Ovary (tissue), 9 donors: Measurements from ENCODE around the gene MIOX. TPM values are rescaled to one million over a fixed set of nuclear protein-coding genes. Genes with fewer than 3 reads are reported as not detected.

Experiments
- DNase-seq, 5 donors: peaks; one replicate each; pipeline ENCODE4 v3.0.0-alpha.2; 2019 to 2020
- H3K27ac ChIP-seq, 2 donors: fragments of 200-600 bp; one replicate each; pipeline versions ENCODE4 v1.5.1 to v1.8.0; 2019 to 2022
- H3K27me3 ChIP-seq: fragments of 200-600 bp; one replicate; pipeline ENCODE4 v1.8.0; 2022
- H3K36me3 ChIP-seq: fragments of 200-600 bp; sonication (generic); one replicate; pipeline ENCODE4 v1.5.1; 2019
- H3K4me1 ChIP-seq: one replicate; pipeline ENCODE4 v1.8.1; 2013; ENCODE audit warnings: mild to moderate bottlenecking, moderate library complexity; ENCODE audit not compliant: insufficient read depth
- H3K4me3 ChIP-seq: fragments of 200-600 bp; sonication (generic); one replicate; pipeline ENCODE4 v1.5.1; 2017
- H3K9me3 ChIP-seq, 2 donors: fragments of 200-600 bp in 1 of 2; sonication (generic) in 1 of 2; one replicate each; pipeline versions ENCODE4 v1.5.1 to v1.8.1; 2013 to 2019; ENCODE audit warnings: mild to moderate bottlenecking in 1 of 2, moderate library complexity in 1 of 2
- CTCF ChIP-seq, 3 donors: fragments of 450-650 bp in 2 of 3; fragments of 200-600 bp in 1 of 3; IDR thresholded peaks; one replicate each; pipeline versions ENCODE4 v1.5.1 to v1.8.0; 2016 to 2022; ENCODE audit warnings: antibody characterized with exemption in 3 of 3, mild to moderate bottlenecking in 1 of 3
- EP300 ChIP-seq: sonication (generic); formaldehyde crosslinking; IDR thresholded peaks from one replicate; pipeline ENCODE4 v1.6.1; 2017; ENCODE audit warnings: antibody characterized with exemption
- POLR2A ChIP-seq: fragments of 450-650 bp; IDR thresholded peaks from one replicate; pipeline ENCODE4 v1.6.1; 2017; ENCODE audit warnings: antibody characterized with exemption, mild to moderate bottlenecking, moderate library complexity
- WGBS, 3 donors: extraction: QIAGEN DNeasy Blood & Tissue Kit in 1 of 3; methylation state at CpG; one replicate each; pipeline versions ENCODE4 v1.1.5 to v1.1.7; 2013 to 2017; 5-methylcytosine and 5-hydroxymethylcytosine counted together
- intact Hi-C, 4 donors: fragments of 100-400 bp; cut with DNase I; formaldehyde crosslinking; loops; one replicate each; pipeline versions ENCODE4 v1.11.0 to v1.15.1; 2022 to 2023
- polyA plus RNA-seq, 2 donors: library from polyadenylated mRNA; stranded (reverse); fragments of 200-250 nt in 1 of 2; fragments of 350-450 nt in 1 of 2; fragmentation: Illumina TruSeq in 1 of 2; extraction: RNeasy Lipid Tissue Mini Kit (QIAGEN cat#74804) in 1 of 2; gene quantifications; one replicate each; pipeline ENCODE4 v1.2.3, GENCODE V29; 2013 to 2014
- total RNA-seq, 7 donors: library from RNA; depleted of rRNA in 2 of 7; stranded (reverse); fragments of >200 nt in 2 of 7; fragmentation: NEBNext Ultra II Directional in 3 of 7; extraction: Animal tissue kit (Norgen Biotek cat#: 25700) in 3 of 7; gene quantifications; one replicate each; pipeline versions ENCODE4 v1.1.0 to v1.2.4, GENCODE V29; 2016 to 2023
- donor health status: DM: no; HTN: no; CAD: no; lungs with moderate emphysema.
- donor health status: DM: no; HTN: no; CAD: no.
- donor health status: Bipolar disorder and iron deficiency.
- donor health status: DM: yes; HTN: yes; CAD: no.
- donor health status: DM: no; HTN: no; CAD: no.
- donor health status: DM: yes; HTN: yes; CAD: no.

Gene MIOX
- total and polyA plus RNA-seq, 9 donors: 0.20 TPM; not detected in 8

- H3K27ac ChIP-seq: no peak overlapping the region
- 75 to 81% (median 78%) methylated on average over 17 of the region's 17 CpGs for WGBS, 3 donors
- H3K4me1 ChIP-seq: peaks cover 9% of the 10 kb centered on the region
- no peak overlapping the region for H3K4me3 ChIP-seq
- H3K27me3 ChIP-seq: no peaks in the 10 kb centered on the region
- DNase-seq: no peak
- no peaks in the 10 kb centered on the region for H3K36me3 ChIP-seq
- no peaks in the 10 kb centered on the region for H3K9me3 ChIP-seq
- intact Hi-C loops: no loop called here
- TF ChIP-seq POLR2A: no peak
- no peak for TF ChIP-seq CTCF (IDR thresholded peaks at IDR 0.05)
- TF ChIP-seq EP300: no peak
These were observed 40.6 kb upstream of the MIOX start for GRCh38 chr22:50445880-50446707.

GRCh38 chr22:50446708-50447575 lies 39.7 kb upstream of the MIOX start:
- intact Hi-C loops: no loop called here

GRCh38 chr22:50447576-50448551 lies 38.8 kb upstream of the MIOX start:
- H3K27me3 ChIP-seq: no peaks in the 10 kb centered on the region
- H3K4me1 ChIP-seq: peaks cover 9% of the 10 kb centered on the region
- H3K4me3 ChIP-seq: no peak overlapping the region
- H3K36me3 ChIP-seq: no peaks in the 10 kb centered on the region
- DNase-seq: no peak
- intact Hi-C loops: no loop called here
- H3K27ac ChIP-seq: no peak overlapping the region
- TF ChIP-seq CTCF (IDR thresholded peaks at IDR 0.05) (no peak), EP300 (no peak), POLR2A (no peak)
- WGBS, 3 donors: 83 to 86% (median 84%) methylated on average over 27 of the region's 27 CpGs
- H3K9me3 ChIP-seq: no peaks in the 10 kb centered on the region

More at GRCh38 chr22:50446708-50447575, 39.7 kb upstream of the MIOX start:
- Histone ChIP-seq H3K9me3 (no peaks in the 10 kb centered on the region), H3K4me1 (peaks cover 9% of the 10 kb centered on the region), H3K36me3 (no peaks in the 10 kb centered on the region), H3K4me3 (no peak overlapping the region), H3K27me3 (no peaks in the 10 kb centered on the region), H3K27ac (no peak overlapping the region)
- TF ChIP-seq POLR2A (no peak), EP300 (no peak), CTCF (IDR thresholded peaks at IDR 0.05) (no peak)
- DNase-seq: no peak
- 78 to 82% (median 80%) methylated on average over 39 to 54 of the region's 54 CpGs for WGBS, 3 donors

- 83 to 90% (median 88%) methylated on average over 5 of the region's 5 CpGs for WGBS, 3 donors
These were observed 34.0 kb upstream of the MIOX start for GRCh38 chr22:50452649-50453048.

More at GRCh38 chr22:50452649-50453048, 34.0 kb upstream of the MIOX start:
- Histone ChIP-seq H3K4me3 (no peak overlapping the region), H3K9me3 (no peaks in the 10 kb centered on the region), H3K36me3 (no peaks in the 10 kb centered on the region), H3K4me1 (no peaks in the 10 kb centered on the region), H3K27me3 (no peaks in the 10 kb centered on the region), H3K27ac (no peak overlapping the region)
- intact Hi-C loops: no loop called here
- DNase-seq: no peak
- TF ChIP-seq EP300 (no peak), POLR2A (no peak), CTCF (IDR thresholded peaks at IDR 0.05) (no peak)
